HG03469 (cell line): ENCODE measurements around the gene MVD.

Experiments used
- ATAC-seq: cut with Tn5 transposase; IDR thresholded peaks from one replicate; pipeline ENCODE4 v1.9.1; 2021; ENCODE audit warnings: mild to moderate bottlenecking, moderate library complexity, moderate number of reproducible peaks; ENCODE audit not compliant: unreplicated experiment

Gene MVD

GRCh38 chr16:88658714-88659113, 4.2 kb downstream of the MVD start:
- no peak for ATAC-seq

- no peak for ATAC-seq
Measured at GRCh38 chr16:88657371-88657770, 5.5 kb downstream of the MVD start.

GRCh38 chr16:88656291-88656980, 6.5 kb downstream of the MVD start:
- no peak for ATAC-seq

- ATAC-seq, result no peak
Measured at GRCh38 chr16:88655733-88656281, 7.1 kb downstream of the MVD start.

GRCh38 chr16:88655053-88655732, 7.7 kb downstream of the MVD start:
- ATAC-seq, result no peak

- ATAC-seq, result no peak
Measured at GRCh38 chr16:88654363-88655052, 8.4 kb downstream of the MVD start.

GRCh38 chr16:88653596-88654362, 9.1 kb downstream of the MVD start:
- ATAC-seq, result no peak

- ATAC-seq, result no peak
Measured at GRCh38 chr16:88653101-88653500, 9.8 kb downstream of the MVD start.

- ATAC-seq, result no peak
Measured at GRCh38 chr16:88652762-88653063, 10.2 kb downstream of the MVD start.

GRCh38 chr16:88651989-88652761, 10.7 kb downstream of the MVD start:
- no peak for ATAC-seq

- peak; percentile 50 for ATAC-seq
Measured at GRCh38 chr16:88651276-88651988, 11.5 kb downstream of the MVD start.

GRCh38 chr16:88650749-88651275, 12.1 kb downstream of the MVD start, which contains the start of gene CYBA:
Gene CYBA (minus strand): TSS chr16:88651053. CDS start chr16:88651013, 40 bp downstream.
- peak; percentile 28 for ATAC-seq

- no peak for ATAC-seq
Measured at GRCh38 chr16:88649924-88650748, 12.8 kb downstream of the MVD start.

GRCh38 chr16:88649195-88649923, 13.5 kb downstream of the MVD start:
- no peak for ATAC-seq

GRCh38 chr16:88647178-88648070, 15.5 kb downstream of the MVD start:
- no peak for ATAC-seq

- ATAC-seq, result no peak
Measured at GRCh38 chr16:88646345-88647034, 16.4 kb downstream of the MVD start.
